HepG2 (cell line): Measurements from ENCODE around the gene MINDY1. TPM values are rescaled to one million over a fixed set of nuclear protein-coding genes. Genes with fewer than 3 reads are reported as not detected.

ENCODE experiments used
- CEBPB ChIP-seq: IDR thresholded peaks from 2 replicates; pipeline ENCODE4 v1.6.1; 2011; ENCODE audit warnings: low read depth, low read length, improper control_type of control experiment, borderline replicate concordance
- CHCHD3 ChIP-seq: sonication (generic); formaldehyde crosslinking; IDR thresholded peaks from 2 replicates; pipeline ENCODE4 v1.8.0; 2022; ENCODE audit warnings: mild to moderate bottlenecking, missing genetic modification reagents, moderate library complexity
- FOSL1 ChIP-seq: sonication (generic); formaldehyde crosslinking; IDR thresholded peaks from 2 replicates; pipeline ENCODE4 v1.9.0; 2021; ENCODE audit warnings: missing genetic modification reagents, borderline replicate concordance
- FOSL2 ChIP-seq: sonication (generic); formaldehyde crosslinking; IDR thresholded peaks from 2 replicates; pipeline ENCODE4 v1.4.0; 2020; ENCODE audit warnings: missing genetic modification reagents
- FOXA3 ChIP-seq: IDR thresholded peaks from 2 replicates; pipeline ENCODE4 v1.6.1; 2016; ENCODE audit warnings: missing genetic modification reagents, missing compliant biosample characterization
- FOXJ3 ChIP-seq: sonication (generic); formaldehyde crosslinking; IDR thresholded peaks from 2 replicates; pipeline ENCODE4 v1.4.0; 2020; ENCODE audit warnings: missing genetic modification reagents, mild to moderate bottlenecking, borderline replicate concordance
- FOXP1 ChIP-seq, 2 experiments: fragments of 450-650 bp in 1 of 2; IDR thresholded peaks; 2 replicates each; pipeline ENCODE4 v1.6.1; 2017 to 2018; ENCODE audit warnings: antibody characterized with exemption in 1 of 2
- GPN1 ChIP-seq: sonication (generic); formaldehyde crosslinking; IDR thresholded peaks from 2 replicates; pipeline ENCODE4 v1.5.1; 2020; ENCODE audit warnings: missing genetic modification reagents, borderline replicate concordance
- HMGXB4 ChIP-seq, 2 experiments: sonication (generic) in 1 of 2; formaldehyde crosslinking in 1 of 2; IDR thresholded peaks; 2 replicates each; pipeline versions ENCODE4 v1.4.0 to v1.6.1; 2018 to 2020; ENCODE audit warnings: missing genetic modification reagents in 2 of 2, borderline replicate concordance in 1 of 2, low read depth in 1 of 2, mild to moderate bottlenecking in 1 of 2, missing biosample characterization in 1 of 2
- HNRNPLL ChIP-seq: fragments of 200-400 bp; formaldehyde crosslinking; IDR thresholded peaks from 2 replicates; pipeline ENCODE4 v1.6.1; 2017; ENCODE audit warnings: mild to moderate bottlenecking, low read depth, low read length; ENCODE audit not compliant: poor library complexity, severe bottlenecking
- KAT8 ChIP-seq: IDR thresholded peaks from 2 replicates; pipeline ENCODE4 v1.6.1; 2016; ENCODE audit warnings: missing genetic modification reagents, missing compliant biosample characterization
- KLF16 ChIP-seq, 2 experiments: sonication (generic) in 1 of 2; formaldehyde crosslinking in 1 of 2; IDR thresholded peaks; 2 replicates each; pipeline versions ENCODE4 v1.6.1 to v1.8.0; 2016 to 2023; ENCODE audit warnings: missing genetic modification reagents in 2 of 2, missing compliant biosample characterization in 1 of 2
- NFIB ChIP-seq: sonication (generic); formaldehyde crosslinking; IDR thresholded peaks from 2 replicates; pipeline ENCODE4 v1.9.0; 2021; ENCODE audit warnings: missing genetic modification reagents, mild to moderate bottlenecking, borderline replicate concordance
- NFRKB ChIP-seq: fragments of 450-650 bp; IDR thresholded peaks from 2 replicates; pipeline ENCODE4 v1.6.1; 2017
- RBAK ChIP-seq: sonication (generic); formaldehyde crosslinking; IDR thresholded peaks from 2 replicates; pipeline ENCODE4 v1.5.1; 2020; ENCODE audit warnings: mild to moderate bottlenecking, missing genetic modification reagents
- RXRA ChIP-seq: sonication (generic); formaldehyde crosslinking; IDR thresholded peaks from 2 replicates; pipeline ENCODE4 v1.5.1; 2020; ENCODE audit warnings: missing genetic modification reagents
- SPEN ChIP-seq: sonication (generic); formaldehyde crosslinking; IDR thresholded peaks from 2 replicates; pipeline ENCODE4 v1.5.1; 2020; ENCODE audit warnings: low read depth, mild to moderate bottlenecking, missing genetic modification reagents
- THRA ChIP-seq: sonication (generic); formaldehyde crosslinking; IDR thresholded peaks from 2 replicates; pipeline ENCODE4 v1.4.0; 2020; ENCODE audit warnings: missing genetic modification reagents, borderline replicate concordance
- TRIM24 ChIP-seq: sonication (generic); formaldehyde crosslinking; IDR thresholded peaks from 2 replicates; pipeline ENCODE4 v1.8.0; 2022; ENCODE audit warnings: mild to moderate bottlenecking, missing genetic modification reagents
- XRCC5 ChIP-seq: fragments of 200-400 bp; formaldehyde crosslinking; optimal IDR thresholded peaks from 2 replicates; pipeline ENCODE3; 2017; ENCODE audit warnings: mild to moderate bottlenecking, low read length
- YY1 ChIP-seq: IDR thresholded peaks from 2 replicates; pipeline ENCODE4 v1.6.1; 2011; ENCODE audit warnings: low read length, low read depth, moderate library complexity, mild to moderate bottlenecking; ENCODE audit not compliant: insufficient read depth, insufficient replicate concordance
- ZNF12 ChIP-seq: sonication (generic); formaldehyde crosslinking; IDR thresholded peaks from 2 replicates; pipeline ENCODE4 v1.5.0; 2020; ENCODE audit warnings: missing genetic modification reagents
- ZNF451 ChIP-seq: sonication (generic); formaldehyde crosslinking; IDR thresholded peaks from 2 replicates; pipeline ENCODE4 v1.5.0; 2020; ENCODE audit warnings: mild to moderate bottlenecking, missing genetic modification reagents
- ZNF530 ChIP-seq: sonication (generic); formaldehyde crosslinking; IDR thresholded peaks from 2 replicates; pipeline ENCODE4 v1.5.0; 2020; ENCODE audit warnings: low read depth, mild to moderate bottlenecking, missing genetic modification reagents
- ZNF547 ChIP-seq: sonication (generic); formaldehyde crosslinking; IDR thresholded peaks from 2 replicates; pipeline ENCODE4 v1.5.1; 2020; ENCODE audit warnings: mild to moderate bottlenecking, missing genetic modification reagents
- ZNF564 ChIP-seq: sonication (generic); formaldehyde crosslinking; IDR thresholded peaks from 2 replicates; pipeline ENCODE4 v1.8.1; 2023; ENCODE audit warnings: mild to moderate bottlenecking, missing genetic modification reagents
- ZNF570 ChIP-seq: sonication (generic); formaldehyde crosslinking; IDR thresholded peaks from 2 replicates; pipeline ENCODE4 v1.4.0; 2020; ENCODE audit warnings: mild to moderate bottlenecking, missing genetic modification reagents, borderline replicate concordance
- ZNF775 ChIP-seq: sonication (generic); formaldehyde crosslinking; IDR thresholded peaks from 2 replicates; pipeline ENCODE4 v1.4.0; 2020; ENCODE audit warnings: missing genetic modification reagents, mild to moderate bottlenecking, moderate library complexity, borderline replicate concordance
- ZSCAN25 ChIP-seq: sonication (generic); formaldehyde crosslinking; IDR thresholded peaks from 2 replicates; pipeline ENCODE4 v1.8.0; 2022; ENCODE audit warnings: mild to moderate bottlenecking, missing genetic modification reagents
- polyA plus RNA-seq, 8 experiments: library from polyadenylated mRNA; depleted of rRNA in 3 of 8; stranded (reverse) in 7 of 8; unstranded in 1 of 8; fragments of >200 nt; fragmentation: Illumina TruSeq in 4 of 8; extraction: Trizol in 4 of 8; gene quantifications; 2 replicates each; pipeline versions ENCODE4 v1.2.1 to v1.2.3, GENCODE V29; 2011 to 2016; ENCODE audit warnings: low read depth in 4 of 8, missing spikeins in 1 of 8, mixed read lengths in 1 of 8; ENCODE audit not compliant: insufficient read depth in 1 of 8
- total RNA-seq, 5 experiments: library from RNA; depleted of rRNA; stranded (reverse); fragments of >200 nt; fragmentation: Illumina TruSeq; extraction: Trizol; gene quantifications; 2 replicates each; pipeline ENCODE4 v1.2.3, GENCODE V29; 2016; ENCODE audit warnings: low read depth in 1 of 5

MINDY1 gene
- total and polyA plus RNA-seq, 2 of the 13 experiments (the other 11 are each of a cell fraction or from before 2014, with no cell fraction given): 11.1 to 15.0 TPM

GRCh38 chr1:151006327-151007052, at the start of gene MINDY1 (continued):
- TF ChIP-seq THRA (CRISPR knock-in tag) (no peak), YY1 (no peak), KLF16 (CRISPR knock-in tag; IDR thresholded peaks at IDR 0.05) (peak in 1 of 2 experiments; percentile 63; a peak in 2 of 4 replicates), CEBPB (no peak), ZNF12 (CRISPR knock-in tag) (peak; percentile 49; the same call in 1 of the 2 replicates), HMGXB4 (CRISPR knock-in tag; IDR thresholded peaks at IDR 0.05; ENCODE audit: borderline replicate concordance in 1 of 2, low read depth in 1 of 2) (peak; percentile 72 to 94), FOXA3 (CRISPR knock-in tag) (peak; percentile 12; the same call in 1 of the 2 replicates), SPEN (CRISPR knock-in tag) (no peak), NFIB (CRISPR knock-in tag) (no peak), ZNF451 (no peak), ZNF530 (CRISPR knock-in tag) (no peak), NFRKB (no peak), ZNF564 (CRISPR knock-in tag) (no peak), KAT8 (CRISPR knock-in tag) (peak; percentile 37), RXRA (CRISPR knock-in tag) (peak; percentile 55), ZNF570 (CRISPR knock-in tag) (no peak), XRCC5 (peak; percentile 80), CHCHD3 (CRISPR knock-in tag) (no peak), FOXJ3 (peak; percentile 16; the same call in 1 of the 2 replicates), FOSL1 (no peak), RBAK (no peak), FOXP1 (IDR thresholded peaks at IDR 0.05) (no peak), FOXP1 (CRISPR knock-in tag; IDR thresholded peaks at IDR 0.05) (peak; percentile 39; the same call in 1 of the 2 replicates), ZNF547 (CRISPR knock-in tag) (no peak), ZSCAN25 (no peak), FOSL2 (CRISPR knock-in tag) (peak; percentile 30; the same call in 1 of the 2 replicates), ZNF775 (CRISPR knock-in tag) (no peak), GPN1 (CRISPR knock-in tag) (no peak), HNRNPLL (no peak), TRIM24 (CRISPR knock-in tag) (no peak)
